Activated CD8-positive, alpha-beta memory T cell treated with anti-CD3 and anti-CD28 coated beads, Interleukin-2, amount 50 U/mL, for 4 hours (primary cell): ENCODE measurements around the gene OGA.
"Not testable (repeated sequence)": the region's sequence is repeated elsewhere in the genome, so short reads cannot be mapped to it uniquely, and the experiment has no call there.

Experiments used
- DNase-seq: peaks from one replicate; pipeline ENCODE4 v3.0.0-alpha.2; 2020

The OGA gene

GRCh38 chr10:101793526-101793925 is 24.7 kb downstream of the OGA start:
- no peak for DNase-seq

- no peak for DNase-seq
These were observed 28.6 kb downstream of the OGA start for GRCh38 chr10:101789686-101790085.

GRCh38 chr10:101789231-101789630 is 29.0 kb downstream of the OGA start:
- DNase-seq, result not testable (repeated sequence)

GRCh38 chr10:101785801-101786200 is 32.4 kb downstream of the OGA start:
- DNase-seq, result no peak

GRCh38 chr10:101784558-101784957 is 33.7 kb downstream of the OGA start:
- DNase-seq, result no peak

- no peak for DNase-seq
These were observed 34.5 kb downstream of the OGA start for GRCh38 chr10:101783736-101784118.

GRCh38 chr10:101782811-101783735 is 35.2 kb downstream of the OGA start, which contains the start of gene NPM3:
NPM3 (minus strand) TSS chr10:101783446; CDS start chr10:101783390, 56 bp downstream.
- DNase-seq, result peak; percentile 85

GRCh38 chr10:101781984-101782810 is 36.0 kb downstream of the OGA start:
- no peak for DNase-seq

GRCh38 chr10:101781655-101781983 is 36.6 kb downstream of the OGA start:
- no peak for DNase-seq

GRCh38 chr10:101780818-101781654 is 37.2 kb downstream of the OGA start:
- peak; percentile 73 for DNase-seq

GRCh38 chr10:101780187-101780817 is 37.9 kb downstream of the OGA start:
- no peak for DNase-seq

- peak; percentile 86 for DNase-seq
These were observed 38.6 kb downstream of the OGA start for GRCh38 chr10:101779544-101780186.

GRCh38 chr10:101778781-101779543 is 39.3 kb downstream of the OGA start:
- DNase-seq, result no peak

- DNase-seq, result no peak
These were observed 40.0 kb downstream of the OGA start for GRCh38 chr10:101778151-101778780.

GRCh38 chr10:101777619-101778145 is 40.6 kb downstream of the OGA start:
- DNase-seq, result no peak

GRCh38 chr10:101776161-101776817 is 42.0 kb downstream of the OGA start:
- no peak for DNase-seq

GRCh38 chr10:101775273-101776160 is 42.7 kb downstream of the OGA start, which contains the start of gene FGF8:
FGF8 (minus strand) TSS chr10:101776114; CDS start chr10:101775900, 214 bp downstream.
- no peak for DNase-seq

GRCh38 chr10:101774589-101775272 is 43.5 kb downstream of the OGA start:
- DNase-seq, result no peak
